Prostate gland (tissue), 2 donors: Measurements from ENCODE around the gene PGRMC2.

Source experiments
- CTCF ChIP-seq, 4 experiments: fragments of 200-600 bp in 2 of 4; fragments of 450-650 bp in 2 of 4; sonication (generic) in 2 of 4; IDR thresholded peaks; 1 replicate in 3 of 4; 2 replicates in 1 of 4; pipeline ENCODE4 v1.5.1; 2016 to 2019; ENCODE audit warnings: antibody characterized with exemption in 4 of 4, mild to moderate bottlenecking in 2 of 4, moderate library complexity in 2 of 4
- POLR2A ChIP-seq: fragments of 450-650 bp; IDR thresholded peaks from one replicate; pipeline ENCODE4 v1.6.1; 2016; ENCODE audit warnings: antibody characterized with exemption, mild to moderate bottlenecking
- POLR2AphosphoS5 ChIP-seq: sonication (generic); formaldehyde crosslinking; IDR thresholded peaks from one replicate; pipeline ENCODE4 v1.6.1; 2017; ENCODE audit warnings: antibody characterized with exemption

DNA sequence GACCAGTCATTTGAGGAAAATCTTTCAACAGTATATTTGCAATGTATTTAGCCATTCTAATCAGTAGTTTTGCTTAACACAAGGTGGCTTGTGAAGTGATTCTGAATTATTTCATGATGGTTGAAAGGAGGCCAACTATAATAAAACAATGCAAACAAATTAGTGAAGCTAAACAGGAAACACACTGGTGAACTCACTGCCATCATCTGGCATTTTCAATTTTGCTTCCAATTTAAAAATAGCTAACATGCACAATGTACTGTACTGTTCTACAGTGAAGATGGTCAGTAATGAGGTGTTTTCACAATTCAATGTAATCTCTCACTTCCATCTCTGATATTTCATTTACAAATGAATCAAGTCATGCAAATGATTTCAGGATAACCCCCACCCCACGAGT lies 31.1 kb downstream of the PGRMC2 start:
- TF ChIP-seq CTCF (IDR thresholded peaks at IDR 0.05) (no peak), POLR2AphosphoS5 (no peak), POLR2A (no peak)
